Tibial nerve (tissue), 4 donors: ENCODE results near the gene PRMT3. TPM values are rescaled to one million over a fixed set of nuclear protein-coding genes. Genes with fewer than 3 reads are reported as not detected.

Source experiments
- DNase-seq, 2 donors: peaks; one replicate each; pipeline ENCODE4 v3.0.0-alpha.2; 2019; ENCODE audit warnings: low spot score in 2 of 2
- H3K27ac ChIP-seq, 4 donors: fragments of 200-600 bp; sonication (generic) in 3 of 4; one replicate each; pipeline ENCODE4 v1.5.1; 2017 to 2019; ENCODE audit warnings: mild to moderate bottlenecking in 1 of 4
- H3K27me3 ChIP-seq, 2 donors: fragments of 200-600 bp; sonication (generic) in 1 of 2; one replicate each; pipeline versions ENCODE4 v1.5.1 to v1.6.0; 2017 to 2019
- H3K36me3 ChIP-seq, 3 donors: fragments of 200-600 bp; sonication (generic); one replicate each; pipeline ENCODE4 v1.5.1; 2018 to 2019
- H3K4me1 ChIP-seq, 4 donors: fragments of 200-600 bp; sonication (generic) in 3 of 4; one replicate each; pipeline ENCODE4 v1.5.1; 2017 to 2019
- H3K4me3 ChIP-seq, 4 donors: fragments of 200-600 bp; sonication (generic) in 3 of 4; one replicate each; pipeline ENCODE4 v1.5.1; 2017 to 2019; ENCODE audit warnings: mild to moderate bottlenecking in 1 of 4, moderate library complexity in 1 of 4
- H3K9me3 ChIP-seq, 4 donors: fragments of 200-600 bp; sonication (generic) in 3 of 4; one replicate each; pipeline ENCODE4 v1.5.1; 2017 to 2019
- EP300 ChIP-seq, 2 donors: sonication (generic); formaldehyde crosslinking; IDR thresholded peaks; one replicate each; pipeline ENCODE4 v1.6.1; 2017; ENCODE audit warnings: antibody characterized with exemption in 2 of 2, mild to moderate bottlenecking in 1 of 2
- POLR2A ChIP-seq, 2 donors: fragments of 450-650 bp; IDR thresholded peaks; one replicate each; pipeline ENCODE4 v1.6.1; 2017; ENCODE audit warnings: antibody characterized with exemption in 2 of 2, mild to moderate bottlenecking in 2 of 2, moderate library complexity in 2 of 2
- WGBS, 2 donors: methylation state at CpG; one replicate each; pipeline ENCODE4 v1.1.5; 2018; 5-methylcytosine and 5-hydroxymethylcytosine counted together
- total RNA-seq, 4 donors: library from RNA; depleted of rRNA; stranded (reverse); fragments of >200 nt; gene quantifications; one replicate each; pipeline ENCODE4 v1.1.0, GENCODE V29; 2016
- TF ChIP-seq, protein P1 (sequence below), 5 experiments: fragments of 200-600 bp in 3 of 5; fragments of 450-650 bp in 2 of 5; sonication (generic) in 3 of 5; IDR thresholded peaks; one replicate each; pipeline ENCODE4 v1.5.1; 2016 to 2019; ENCODE audit warnings: antibody characterized with exemption in 5 of 5, mild to moderate bottlenecking in 3 of 5, moderate library complexity in 2 of 5

Gene PRMT3
- total RNA-seq, 4 donors from 2014 or later = 17.8 to 29.4 (median 22.1) TPM

GRCh38 chr11:20529757-20530156 lies 142.2 kb downstream of the PRMT3 start:
- no peaks in the 10 kb centered on the region for H3K9me3 ChIP-seq
- no peak overlapping the region for H3K4me3 ChIP-seq
- H3K36me3 ChIP-seq = no peaks in the 10 kb centered on the region
- H3K27ac ChIP-seq = no peak overlapping the region
- WGBS, 2 donors = 83 to 84% methylated on average over 5 of the region's 5 CpGs
- TF ChIP-seq EP300 (IDR thresholded peaks at IDR 0.05) = no peak
- TF ChIP-seq, protein P1, sequence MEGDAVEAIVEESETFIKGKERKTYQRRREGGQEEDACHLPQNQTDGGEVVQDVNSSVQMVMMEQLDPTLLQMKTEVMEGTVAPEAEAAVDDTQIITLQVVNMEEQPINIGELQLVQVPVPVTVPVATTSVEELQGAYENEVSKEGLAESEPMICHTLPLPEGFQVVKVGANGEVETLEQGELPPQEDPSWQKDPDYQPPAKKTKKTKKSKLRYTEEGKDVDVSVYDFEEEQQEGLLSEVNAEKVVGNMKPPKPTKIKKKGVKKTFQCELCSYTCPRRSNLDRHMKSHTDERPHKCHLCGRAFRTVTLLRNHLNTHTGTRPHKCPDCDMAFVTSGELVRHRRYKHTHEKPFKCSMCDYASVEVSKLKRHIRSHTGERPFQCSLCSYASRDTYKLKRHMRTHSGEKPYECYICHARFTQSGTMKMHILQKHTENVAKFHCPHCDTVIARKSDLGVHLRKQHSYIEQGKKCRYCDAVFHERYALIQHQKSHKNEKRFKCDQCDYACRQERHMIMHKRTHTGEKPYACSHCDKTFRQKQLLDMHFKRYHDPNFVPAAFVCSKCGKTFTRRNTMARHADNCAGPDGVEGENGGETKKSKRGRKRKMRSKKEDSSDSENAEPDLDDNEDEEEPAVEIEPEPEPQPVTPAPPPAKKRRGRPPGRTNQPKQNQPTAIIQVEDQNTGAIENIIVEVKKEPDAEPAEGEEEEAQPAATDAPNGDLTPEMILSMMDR (IDR thresholded peaks at IDR 0.05) = no peak
- no peak for TF ChIP-seq POLR2A (IDR thresholded peaks at IDR 0.05)
- no peaks in the 10 kb centered on the region for H3K4me1 ChIP-seq
- no peaks in the 10 kb centered on the region for H3K27me3 ChIP-seq
- no peak for DNase-seq

DNA sequence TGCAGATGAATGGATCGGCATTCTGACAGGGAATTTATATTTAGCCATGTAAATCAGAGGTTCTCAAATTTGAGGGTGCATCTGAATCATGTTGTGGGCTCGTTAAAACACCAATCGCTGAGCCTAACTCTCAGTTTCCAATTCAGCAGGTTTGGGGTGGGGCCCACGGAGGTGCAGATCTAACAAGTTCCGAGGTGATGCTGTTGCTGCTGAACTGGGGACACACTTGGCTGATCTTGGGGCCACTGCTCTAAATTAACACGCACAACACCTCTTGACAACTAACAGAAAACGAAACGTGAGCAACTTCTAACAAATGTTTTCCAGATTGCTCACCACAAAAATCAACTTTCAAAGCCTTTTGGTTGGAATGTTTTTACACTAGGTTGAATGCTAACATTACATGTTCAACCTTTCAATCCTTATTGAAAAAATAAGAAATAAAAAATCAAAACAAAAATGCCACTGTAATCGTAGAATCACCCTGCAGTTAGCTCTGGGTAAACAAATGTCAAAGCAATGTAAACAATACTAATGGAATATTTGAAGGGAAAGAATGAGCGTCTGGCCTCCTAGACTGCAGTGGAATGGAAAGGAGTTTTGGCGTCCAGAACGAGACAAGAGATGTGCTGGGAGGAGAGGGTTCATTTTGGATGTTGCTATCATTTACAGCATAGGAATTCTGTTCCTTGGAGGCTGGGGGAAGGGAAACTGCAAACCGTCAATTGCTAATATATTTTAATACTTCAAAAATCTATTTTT lies 143.6 kb downstream of the PRMT3 start:
- 43 to 48% methylated on average over 13 of the region's 13 CpGs for WGBS, 2 donors
- Histone ChIP-seq H3K27me3 (no peaks in the 10 kb centered on the region), H3K4me3 (no peak overlapping the region), H3K27ac (no peak overlapping the region), H3K4me1 (no peaks in the 10 kb centered on the region), H3K36me3 (no peaks in the 10 kb centered on the region), H3K9me3 (no peaks in the 10 kb centered on the region)
- TF ChIP-seq POLR2A (IDR thresholded peaks at IDR 0.05) (no peak), EP300 (IDR thresholded peaks at IDR 0.05) (no peak)
- TF ChIP-seq, protein P1 (IDR thresholded peaks at IDR 0.05) = no peak
- DNase-seq = no peak

- peaks cover 0 to 10% (median 0%) of the 10 kb centered on the region in 4 donors for H3K9me3 ChIP-seq
- no peak overlapping the region for H3K27ac ChIP-seq
- no peaks in the 10 kb centered on the region for H3K27me3 ChIP-seq
- H3K4me1 ChIP-seq = no peaks in the 10 kb centered on the region
- H3K36me3 ChIP-seq = no peaks in the 10 kb centered on the region
- DNase-seq = no peak
- no peak overlapping the region for H3K4me3 ChIP-seq
- WGBS, 2 donors = 54 to 82% methylated on average over 2 of the region's 2 CpGs
- TF ChIP-seq POLR2A (IDR thresholded peaks at IDR 0.05) (no peak), EP300 (IDR thresholded peaks at IDR 0.05) (no peak)
- TF ChIP-seq, protein P1 (IDR thresholded peaks at IDR 0.05) = no peak
These were observed 147.9 kb downstream of the PRMT3 start for GRCh38 chr11:20535271-20535881.

GRCh38 chr11:20536365-20536764 lies 148.8 kb downstream of the PRMT3 start:
- H3K27ac ChIP-seq = no peak overlapping the region
- WGBS, 2 donors = 92% methylated on average over 3 of the region's 3 CpGs
- no peak for TF ChIP-seq EP300 (IDR thresholded peaks at IDR 0.05)
- TF ChIP-seq, protein P1 (IDR thresholded peaks at IDR 0.05) = no peak
- TF ChIP-seq POLR2A (IDR thresholded peaks at IDR 0.05) = no peak
- H3K36me3 ChIP-seq = no peaks in the 10 kb centered on the region
- H3K4me3 ChIP-seq = no peak overlapping the region
- H3K4me1 ChIP-seq = no peaks in the 10 kb centered on the region
- no peak for DNase-seq
- no peaks in the 10 kb centered on the region for H3K27me3 ChIP-seq
- peaks cover 0 to 10% (median 0%) of the 10 kb centered on the region in 4 donors for H3K9me3 ChIP-seq

DNA sequence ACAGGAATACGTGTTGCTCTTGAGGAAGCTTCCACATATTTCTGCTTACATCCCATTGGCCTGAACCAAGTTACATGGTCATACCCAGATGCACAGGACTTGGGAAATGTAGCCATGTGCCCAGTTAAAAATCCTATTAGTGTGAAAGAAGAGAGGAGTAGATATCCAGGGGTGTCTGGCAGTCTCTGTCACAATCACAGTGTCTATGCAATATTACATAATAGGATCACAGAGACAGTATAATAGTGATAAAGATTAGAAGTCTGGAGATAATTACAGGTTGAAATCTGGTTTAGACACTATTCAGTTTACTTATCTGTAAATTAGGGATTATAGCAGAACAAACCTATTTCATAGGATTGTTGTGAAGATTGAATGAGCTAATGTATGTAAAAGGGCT lies 149.3 kb downstream of the PRMT3 start:
- H3K36me3 ChIP-seq = no peaks in the 10 kb centered on the region
- H3K27me3 ChIP-seq = no peaks in the 10 kb centered on the region
- H3K27ac ChIP-seq = no peak overlapping the region
- no peak for DNase-seq
- TF ChIP-seq EP300 (IDR thresholded peaks at IDR 0.05) (no peak), POLR2A (IDR thresholded peaks at IDR 0.05) (no peak)
- TF ChIP-seq, protein P1 (IDR thresholded peaks at IDR 0.05) = no peak
- peaks cover 0 to 10% (median 0%) of the 10 kb centered on the region in 4 donors for H3K9me3 ChIP-seq
- no peaks in the 10 kb centered on the region for H3K4me1 ChIP-seq
- WGBS, 2 donors = 57 to 68% methylated on average over 1 of the region's 1 CpG
- H3K4me3 ChIP-seq = no peak overlapping the region
